Fibroblast of lung (primary cell): ENCODE measurements around the gene ACAN. TPM values are rescaled to one million over a fixed set of nuclear protein-coding genes. Genes with fewer than 3 reads are reported as not detected.

ENCODE experiments used
- DNase-seq, 2 donors: peaks; one replicate each; pipeline versions ENCODE4 v3.0.0 to v3.0.0-alpha.2; 2010; ENCODE audit warnings: low read depth in 2 of 2
- H2AFZ ChIP-seq: 2 replicates; pipeline ENCODE4 v1.5.1; 2012; ENCODE audit warnings: low read length, control low read depth, inconsistent platforms
- H3K27ac ChIP-seq: 2 replicates; pipeline ENCODE4 v1.5.1; 2011; ENCODE audit warnings: low read length, control low read depth; ENCODE audit not compliant: insufficient read depth
- H3K27me3 ChIP-seq: 2 replicates; pipeline ENCODE4 v1.5.1; 2011; ENCODE audit warnings: mild to moderate bottlenecking, low read length; ENCODE audit not compliant: control insufficient read depth, insufficient read depth
- H3K36me3 ChIP-seq: 2 replicates; pipeline ENCODE4 v1.5.1; 2011; ENCODE audit warnings: low read length; ENCODE audit not compliant: control insufficient read depth, insufficient read depth
- H3K4me1 ChIP-seq: 2 replicates; pipeline ENCODE4 v1.5.1; 2011; ENCODE audit warnings: low read length; ENCODE audit not compliant: control insufficient read depth, insufficient read depth; ENCODE audit errors: extremely low read depth
- H3K4me2 ChIP-seq: 2 replicates; pipeline ENCODE4 v1.5.1; 2011; ENCODE audit warnings: low read length, control low read depth; ENCODE audit not compliant: insufficient read depth; ENCODE audit errors: extremely low read depth
- H3K4me3 ChIP-seq, 4 experiments: fragments of 200-600 bp in 1 of 4; sonication (generic) in 1 of 4; replicated peaks in 1 of 4; 2 replicates each; pipeline ENCODE4 v1.5.1; 2011 to 2016; ENCODE audit warnings: low read length in 4 of 4, low read depth in 3 of 4, mild to moderate bottlenecking in 3 of 4, control low read depth in 2 of 4, inconsistent platforms in 1 of 4, mixed read lengths in 1 of 4; ENCODE audit not compliant: insufficient read depth in 1 of 4; ENCODE audit errors: control extremely low read depth in 1 of 4
- H3K79me2 ChIP-seq: 2 replicates; pipeline ENCODE4 v1.5.1; 2012; ENCODE audit warnings: mild to moderate bottlenecking, low read length, inconsistent platforms; ENCODE audit not compliant: control insufficient read depth, insufficient read depth
- H3K9ac ChIP-seq: 2 replicates; pipeline ENCODE4 v1.5.1; 2011; ENCODE audit warnings: mild to moderate bottlenecking, low read length, control low read depth; ENCODE audit not compliant: insufficient read depth
- H3K9me3 ChIP-seq: 2 replicates; pipeline ENCODE4 v1.5.1; 2012; ENCODE audit warnings: low read depth, low read length; ENCODE audit not compliant: control insufficient read depth, insufficient read depth
- H4K20me1 ChIP-seq: 2 replicates; pipeline ENCODE4 v1.5.1; 2011; ENCODE audit warnings: low read length; ENCODE audit not compliant: control insufficient read depth, insufficient read depth; ENCODE audit errors: extremely low read depth
- EZH2 ChIP-seq: IDR thresholded peaks from 2 replicates; pipeline ENCODE4 v1.5.1; 2012; ENCODE audit warnings: low read length, control low read depth, mild to moderate bottlenecking; ENCODE audit errors: missing control alignments
- polyA plus RNA-seq, 2 donors: library from polyadenylated mRNA; depleted of rRNA in 1 of 2; stranded (reverse) in 1 of 2; unstranded in 1 of 2; fragments of >200 nt; gene quantifications; 2 replicates each; pipeline ENCODE4 v1.2.1, GENCODE V29; 2011 to 2012; ENCODE audit warnings: missing spikeins in 1 of 2
- total RNA-seq: library from RNA; depleted of rRNA; stranded (reverse); fragments of >200 nt; gene quantifications from 2 replicates; pipeline ENCODE4 v1.2.1, GENCODE V29; 2014
- TF ChIP-seq, protein P1 (sequence below), 2 donors: IDR thresholded peaks in 1 of 2; conservative IDR thresholded peaks in 1 of 2; 1 replicate in 1 of 2; 2 replicates in 1 of 2; pipeline ENCODE4 v1.5.1; 2011 to 2012; ENCODE audit warnings: low read length in 2 of 2, control low read depth in 1 of 2, inconsistent platforms in 1 of 2, low read depth in 1 of 2, mild to moderate bottlenecking in 1 of 2

The ACAN gene
- total and polyA plus RNA-seq, 2 donors (not counting 1 experiment from before 2014, with no cell fraction given) = under 0.01 to 3.0 TPM

DNA sequence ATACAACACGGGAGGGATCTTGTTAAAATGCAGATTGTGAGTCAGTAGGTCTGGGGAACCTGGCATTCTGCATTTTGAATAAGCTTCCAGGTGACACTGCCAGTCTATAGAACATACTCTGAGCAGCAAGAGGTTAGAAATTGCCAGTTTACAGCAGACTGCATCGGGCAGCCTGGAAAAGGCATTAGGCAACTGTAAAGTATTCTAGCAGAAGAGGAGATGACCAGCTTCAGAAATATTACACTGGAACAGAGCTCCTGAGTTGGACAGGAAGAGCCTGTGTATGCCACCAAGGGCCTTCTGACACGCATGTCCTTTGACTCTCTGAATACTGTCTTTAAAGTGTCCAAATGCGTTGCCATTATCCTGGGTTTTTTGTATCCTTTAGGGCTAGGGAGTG is 2.5 kb upstream of the ACAN start:
- H3K27me3 ChIP-seq = peaks cover 37% of the 10 kb centered on the region
- no peaks in the 10 kb centered on the region for H4K20me1 ChIP-seq
- no peak overlapping the region for H3K4me3 ChIP-seq

DNA sequence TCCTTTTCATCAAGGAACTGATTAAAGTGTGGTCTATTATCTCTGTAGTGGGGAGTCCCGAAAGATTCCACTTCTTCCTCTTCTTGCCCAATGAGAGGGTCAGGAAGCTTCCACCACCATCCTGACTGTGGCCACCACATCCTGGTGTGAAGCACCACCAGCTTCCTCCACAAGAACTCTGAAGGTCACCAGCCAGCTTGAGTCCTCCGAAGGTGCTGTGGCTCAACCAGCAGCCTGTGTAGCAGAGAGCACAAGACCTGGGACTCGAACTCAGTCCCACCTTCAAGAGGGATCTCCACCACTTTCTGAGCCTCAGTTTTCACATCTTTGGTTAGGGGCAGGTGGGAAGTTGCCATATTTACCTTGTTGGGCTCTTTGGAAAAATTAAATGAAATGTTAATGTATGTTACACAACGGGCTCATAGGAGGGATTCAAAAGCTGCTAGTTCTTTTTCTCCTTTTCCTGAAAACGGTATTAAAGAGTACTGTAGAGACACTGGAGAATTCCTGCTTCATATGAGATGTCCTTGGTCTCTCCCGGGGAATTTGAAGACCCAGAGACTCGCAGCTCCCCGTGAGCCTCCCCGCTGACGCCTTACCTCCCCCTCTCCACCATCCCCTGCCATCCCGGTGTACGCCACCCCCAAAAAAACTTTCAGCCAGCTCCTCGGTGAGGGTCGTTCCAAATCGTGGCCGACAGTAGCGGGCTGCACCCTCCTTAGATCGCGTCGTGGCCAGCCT is 816 bp upstream of the ACAN start:
- Histone ChIP-seq H3K27me3 (peaks cover 41% of the 10 kb centered on the region), H4K20me1 (no peaks in the 10 kb centered on the region), H3K9ac (no peak overlapping the region), H3K4me3 (peak overlapping the region in 1 of 4 experiments; percentile 32), H3K79me2 (no peaks in the 10 kb centered on the region), H3K9me3 (no peaks in the 10 kb centered on the region), H3K36me3 (no peaks in the 10 kb centered on the region), H3K27ac (no peak overlapping the region), H2AFZ (no peak overlapping the region), H3K4me2 (no peak overlapping the region), H3K4me1 (no peaks in the 10 kb centered on the region)
- TF ChIP-seq, protein P1, sequence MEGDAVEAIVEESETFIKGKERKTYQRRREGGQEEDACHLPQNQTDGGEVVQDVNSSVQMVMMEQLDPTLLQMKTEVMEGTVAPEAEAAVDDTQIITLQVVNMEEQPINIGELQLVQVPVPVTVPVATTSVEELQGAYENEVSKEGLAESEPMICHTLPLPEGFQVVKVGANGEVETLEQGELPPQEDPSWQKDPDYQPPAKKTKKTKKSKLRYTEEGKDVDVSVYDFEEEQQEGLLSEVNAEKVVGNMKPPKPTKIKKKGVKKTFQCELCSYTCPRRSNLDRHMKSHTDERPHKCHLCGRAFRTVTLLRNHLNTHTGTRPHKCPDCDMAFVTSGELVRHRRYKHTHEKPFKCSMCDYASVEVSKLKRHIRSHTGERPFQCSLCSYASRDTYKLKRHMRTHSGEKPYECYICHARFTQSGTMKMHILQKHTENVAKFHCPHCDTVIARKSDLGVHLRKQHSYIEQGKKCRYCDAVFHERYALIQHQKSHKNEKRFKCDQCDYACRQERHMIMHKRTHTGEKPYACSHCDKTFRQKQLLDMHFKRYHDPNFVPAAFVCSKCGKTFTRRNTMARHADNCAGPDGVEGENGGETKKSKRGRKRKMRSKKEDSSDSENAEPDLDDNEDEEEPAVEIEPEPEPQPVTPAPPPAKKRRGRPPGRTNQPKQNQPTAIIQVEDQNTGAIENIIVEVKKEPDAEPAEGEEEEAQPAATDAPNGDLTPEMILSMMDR (conservative IDR thresholded peaks at IDR 0.05 in 1 of 2, IDR thresholded peaks at IDR 0.05 in 1 of 2; ENCODE audit: low read depth in 1 of 2, low read length in 2 of 2) = no peak
- TF ChIP-seq EZH2 = peak; percentile 71
- no peak for DNase-seq

More for the DNA sequence above, 2.5 kb upstream of the ACAN start:
- H3K4me1 ChIP-seq = no peaks in the 10 kb centered on the region
- no peak for DNase-seq
- no peak overlapping the region for H3K27ac ChIP-seq
- no peak overlapping the region for H2AFZ ChIP-seq
- H3K79me2 ChIP-seq = no peaks in the 10 kb centered on the region
- no peak overlapping the region for H3K9ac ChIP-seq
- no peak overlapping the region for H3K4me2 ChIP-seq
- H3K36me3 ChIP-seq = no peaks in the 10 kb centered on the region
- TF ChIP-seq, protein P1 (conservative IDR thresholded peaks at IDR 0.05 in 1 of 2, IDR thresholded peaks at IDR 0.05 in 1 of 2; ENCODE audit: low read depth in 1 of 2, low read length in 2 of 2) = no peak
- no peak for TF ChIP-seq EZH2
- no peaks in the 10 kb centered on the region for H3K9me3 ChIP-seq

DNA sequence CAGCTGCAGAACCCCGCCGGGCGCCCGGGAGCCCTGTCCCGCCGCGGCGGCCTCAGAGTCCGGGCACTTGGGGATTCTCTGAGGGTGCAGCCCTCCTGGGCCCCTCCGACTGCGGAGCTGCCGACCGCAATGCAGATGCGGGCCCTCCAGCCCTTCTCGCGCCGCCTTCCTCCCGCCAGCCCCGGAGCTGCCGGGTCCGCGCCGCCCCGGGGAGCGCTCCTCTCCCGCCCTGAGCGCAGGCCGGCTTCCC is 320 bp upstream of the ACAN start:
- DNase-seq = no peak
- Histone ChIP-seq H4K20me1 (no peaks in the 10 kb centered on the region), H3K4me3 (peak overlapping the region in 1 of 4 experiments; percentile 32), H3K9me3 (no peaks in the 10 kb centered on the region), H3K27me3 (peaks cover 41% of the 10 kb centered on the region), H3K36me3 (no peaks in the 10 kb centered on the region), H3K27ac (no peak overlapping the region), H3K4me1 (no peaks in the 10 kb centered on the region), H3K9ac (no peak overlapping the region), H3K4me2 (no peak overlapping the region), H3K79me2 (no peaks in the 10 kb centered on the region), H2AFZ (no peak overlapping the region)
- TF ChIP-seq, protein P1 (conservative IDR thresholded peaks at IDR 0.05 in 1 of 2, IDR thresholded peaks at IDR 0.05 in 1 of 2; ENCODE audit: low read depth in 1 of 2, low read length in 2 of 2) = no peak
- no peak for TF ChIP-seq EZH2
